Epithelial cell of esophagus (primary cell): ENCODE results near the gene RAB11FIP3.

ENCODE experiments used
- DNase-seq: peaks from one replicate; pipeline ENCODE4 v3.0.0; 2010; ENCODE audit warnings: low read depth
- H3K4me3 ChIP-seq: 2 replicates; pipeline ENCODE4 v1.5.1; 2011; ENCODE audit warnings: mild to moderate bottlenecking, low read length, control low read depth
- TF ChIP-seq, protein P1 (sequence below): IDR thresholded peaks from 2 replicates; pipeline ENCODE4 v1.5.1; 2011; ENCODE audit warnings: low read depth, mild to moderate bottlenecking, low read length, control low read depth, inconsistent platforms; ENCODE audit not compliant: insufficient read depth; ENCODE audit errors: missing control alignments

The RAB11FIP3 gene

GRCh38 chr16:426906-427249 lies 1.4 kb downstream of the RAB11FIP3 start:
- H3K4me3 ChIP-seq = peak overlapping the region; percentile 65
- DNase-seq = no peak
- TF ChIP-seq, protein P1, sequence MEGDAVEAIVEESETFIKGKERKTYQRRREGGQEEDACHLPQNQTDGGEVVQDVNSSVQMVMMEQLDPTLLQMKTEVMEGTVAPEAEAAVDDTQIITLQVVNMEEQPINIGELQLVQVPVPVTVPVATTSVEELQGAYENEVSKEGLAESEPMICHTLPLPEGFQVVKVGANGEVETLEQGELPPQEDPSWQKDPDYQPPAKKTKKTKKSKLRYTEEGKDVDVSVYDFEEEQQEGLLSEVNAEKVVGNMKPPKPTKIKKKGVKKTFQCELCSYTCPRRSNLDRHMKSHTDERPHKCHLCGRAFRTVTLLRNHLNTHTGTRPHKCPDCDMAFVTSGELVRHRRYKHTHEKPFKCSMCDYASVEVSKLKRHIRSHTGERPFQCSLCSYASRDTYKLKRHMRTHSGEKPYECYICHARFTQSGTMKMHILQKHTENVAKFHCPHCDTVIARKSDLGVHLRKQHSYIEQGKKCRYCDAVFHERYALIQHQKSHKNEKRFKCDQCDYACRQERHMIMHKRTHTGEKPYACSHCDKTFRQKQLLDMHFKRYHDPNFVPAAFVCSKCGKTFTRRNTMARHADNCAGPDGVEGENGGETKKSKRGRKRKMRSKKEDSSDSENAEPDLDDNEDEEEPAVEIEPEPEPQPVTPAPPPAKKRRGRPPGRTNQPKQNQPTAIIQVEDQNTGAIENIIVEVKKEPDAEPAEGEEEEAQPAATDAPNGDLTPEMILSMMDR = no peak

DNA sequence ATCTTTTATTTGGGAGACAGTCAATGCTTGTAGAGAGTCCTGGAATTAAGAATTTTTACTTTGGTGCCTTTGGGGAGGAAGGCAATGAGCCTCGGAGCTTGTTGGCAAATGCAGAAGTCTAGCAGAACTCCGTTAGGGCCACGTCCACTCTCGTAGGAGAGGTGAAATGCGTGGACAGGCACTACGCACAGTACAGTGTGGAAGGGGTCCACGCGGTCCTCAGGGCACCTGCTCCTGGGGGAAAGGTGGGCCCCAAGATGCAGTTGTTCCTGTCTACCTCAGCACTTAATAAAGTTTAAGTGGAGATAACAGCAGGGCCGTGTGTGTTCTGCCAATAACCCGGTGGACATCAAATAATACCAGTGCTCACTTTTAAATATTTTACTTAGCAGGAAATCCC lies 1.8 kb downstream of the RAB11FIP3 start:
- H3K4me3 ChIP-seq = peak overlapping the region; percentile 65
- no peak for DNase-seq
- TF ChIP-seq, protein P1 = no peak

- no peak overlapping the region for H3K4me3 ChIP-seq
- TF ChIP-seq, protein P1 = no peak
- no peak for DNase-seq
Observed at GRCh38 chr16:430904-431303, 5.5 kb downstream of the RAB11FIP3 start.

DNA sequence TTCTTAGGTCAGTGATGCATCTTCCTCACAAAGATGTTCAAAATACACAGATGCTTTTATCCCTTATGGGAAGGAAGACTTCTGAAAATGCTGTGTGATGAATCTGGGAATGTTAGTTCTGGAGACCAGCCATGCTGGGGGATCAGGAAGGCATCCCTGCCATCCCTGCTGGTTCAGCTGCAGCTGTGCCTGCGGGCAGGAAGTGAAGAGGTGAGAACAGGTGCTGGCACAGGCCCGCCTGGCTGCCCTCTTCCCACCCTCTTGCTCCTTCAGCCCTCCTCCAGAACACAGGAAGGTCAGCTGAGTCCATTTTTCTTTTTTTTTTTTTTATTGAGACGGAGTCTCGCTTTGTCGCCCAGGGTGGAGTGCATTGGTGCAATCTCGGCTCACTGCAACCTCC lies 15.2 kb downstream of the RAB11FIP3 start:
- no peak overlapping the region for H3K4me3 ChIP-seq
- TF ChIP-seq, protein P1 = no peak
- DNase-seq = no peak

DNA sequence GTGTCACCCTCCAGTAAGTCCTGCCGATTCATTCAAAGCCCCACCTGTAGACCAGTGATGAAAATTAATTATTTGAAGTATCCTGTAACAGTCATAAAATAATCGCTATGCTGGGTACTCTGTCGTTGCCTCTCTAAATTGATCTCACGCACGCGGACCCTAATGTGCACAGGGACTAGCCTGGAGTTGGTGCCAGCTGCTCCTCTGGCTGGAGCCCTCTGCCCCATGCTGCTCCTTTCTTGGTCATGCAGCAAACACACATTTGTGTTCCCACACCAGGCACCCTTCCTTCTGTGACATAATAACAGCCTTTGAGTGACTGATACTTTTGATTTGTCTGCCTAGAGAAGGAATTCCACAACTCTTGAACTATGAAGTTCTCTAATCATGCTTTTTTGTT lies 16.0 kb downstream of the RAB11FIP3 start:
- TF ChIP-seq, protein P1 = no peak
- DNase-seq = no peak
- no peak overlapping the region for H3K4me3 ChIP-seq

- no peak overlapping the region for H3K4me3 ChIP-seq
- TF ChIP-seq, protein P1 = no peak
- no peak for DNase-seq
Observed at GRCh38 chr16:442976-443375, 17.5 kb downstream of the RAB11FIP3 start.

DNA sequence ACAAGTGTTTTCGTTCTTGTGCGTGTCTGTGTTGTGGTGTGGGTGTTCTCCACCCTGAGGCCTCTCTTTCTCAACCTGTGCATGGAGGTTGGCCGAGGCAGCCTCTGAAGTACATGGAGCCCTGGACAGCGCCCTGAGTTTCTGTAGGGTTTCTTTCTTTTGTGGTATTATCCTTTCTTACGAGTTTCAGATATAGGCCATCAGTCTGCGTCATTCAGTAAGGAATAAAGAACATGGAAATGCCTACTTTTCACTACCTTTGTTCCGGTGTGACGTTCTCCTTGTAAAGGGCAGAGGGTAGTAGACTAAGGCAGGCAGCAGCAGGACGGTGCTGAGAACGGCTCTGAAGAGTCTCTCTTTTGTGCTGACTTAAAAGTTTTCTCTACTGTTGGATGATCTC lies 18.6 kb downstream of the RAB11FIP3 start:
- no peak overlapping the region for H3K4me3 ChIP-seq
- DNase-seq = no peak
- TF ChIP-seq, protein P1 = no peak
